GM12872 (cell line): Measurements from ENCODE around the gene CTCF.

Source experiments
- CTCF ChIP-seq: IDR thresholded peaks from 3 replicates; pipeline ENCODE4 v1.5.1; 2011; ENCODE audit warnings: low read depth, mild to moderate bottlenecking, low read length, moderate library complexity; ENCODE audit not compliant: insufficient read depth

The CTCF gene

GRCh38 chr16:67605641-67606040 lies 43.3 kb downstream of the CTCF start:
- no peak for TF ChIP-seq CTCF

- TF ChIP-seq CTCF, result no peak
Measured at GRCh38 chr16:67606632-67607031, 44.3 kb downstream of the CTCF start.

- TF ChIP-seq CTCF, result no peak
Measured at GRCh38 chr16:67608364-67608763, 46.0 kb downstream of the CTCF start.

- TF ChIP-seq CTCF, result peak; percentile 29; the same call in 1 of the 3 replicates
Measured at GRCh38 chr16:67613808-67614207, 51.5 kb downstream of the CTCF start.

- no peak for TF ChIP-seq CTCF
Measured at GRCh38 chr16:67628216-67628615, 65.9 kb downstream of the CTCF start.

GRCh38 chr16:67632415-67633172 lies 70.3 kb downstream of the CTCF start:
- no peak for TF ChIP-seq CTCF

- no peak for TF ChIP-seq CTCF
Measured at GRCh38 chr16:67636713-67637112, 74.4 kb downstream of the CTCF start.
